Measurements from ENCODE around the gene KCNA10. TPM values are rescaled to one million over a fixed set of nuclear protein-coding genes. Genes with fewer than 3 reads are reported as not detected.

Gene KCNA10
- total RNA-seq, 1 experiment from 2014 or later = not detected

GRCh38 chr1:110515041-110515440 lies 3.9 kb downstream of the KCNA10 start:
- H4K20me1 ChIP-seq (ENCODE audit: low read length) = no peaks in the 10 kb centered on the region
- CTCF ChIA-PET = no interaction called here
- no TSS peak for BruUV-seq (replicated peaks)

GRCh38 chr1:110513511-110513910 lies 5.5 kb downstream of the KCNA10 start:
- POLR2A ChIA-PET (ENCODE audit: unreplicated experiment) = no interaction called here
- DNase-seq = peak; percentile 11

More at GRCh38 chr1:110515041-110515440, 3.9 kb downstream of the KCNA10 start:
- Histone ChIP-seq H3K79me2 (ENCODE audit: low read length) (no peaks in the 10 kb centered on the region), H3K27ac (ENCODE audit: low read length) (no peak overlapping the region), H3K9ac (ENCODE audit: low read length) (no peak overlapping the region), H3F3A (ENCODE audit: low read length, unreplicated experiment) (no peaks in the 10 kb centered on the region), H3K9me3 (ENCODE audit: low read length) (no peaks in the 10 kb centered on the region), H3K9me2 (replicated peaks; ENCODE audit: low read length) (no peaks in the 10 kb centered on the region), H3K4me2 (ENCODE audit: low read length) (no peak overlapping the region), H3K36me3 (ENCODE audit: low read depth, low read length) (no peaks in the 10 kb centered on the region), H3K27me3 (ENCODE audit: low read length) (peaks cover 32% of the 10 kb centered on the region), H3K4me1 (ENCODE audit: insufficient read depth, low read length) (no peaks in the 10 kb centered on the region), H2AFZ (ENCODE audit: low read length) (no peak overlapping the region), H3K4me3 (ENCODE audit: low read length) (no peak overlapping the region)
- no peak for TF ChIP-seq EZH2phosphoT487 (IDR thresholded peaks at IDR 0.05; ENCODE audit: borderline replicate concordance, low read length)
- TF ChIP-seq EZH2 (IDR thresholded peaks at IDR 0.05; ENCODE audit: low read length, unreplicated experiment) = no peak
- no peak for TF ChIP-seq CTCF (conservative IDR thresholded peaks at IDR 0.05; ENCODE audit: low read depth, low read length)
- ATAC-seq = no peak
- POLR2A ChIA-PET (ENCODE audit: unreplicated experiment) = no interaction called here
- DNase-seq = no peak
- intact Hi-C loops (cut with micrococcal nuclease) = no loop called here

More at GRCh38 chr1:110513511-110513910, 5.5 kb downstream of the KCNA10 start:
- BruUV-seq (replicated peaks) = no TSS peak
- ATAC-seq = peak; percentile 84
- Histone ChIP-seq H3K4me3 (ENCODE audit: low read length) (no peak overlapping the region), H3K9me3 (ENCODE audit: low read length) (no peaks in the 10 kb centered on the region), H3F3A (ENCODE audit: low read length, unreplicated experiment) (no peaks in the 10 kb centered on the region), H3K27ac (ENCODE audit: low read length) (no peak overlapping the region), H3K9me2 (replicated peaks; ENCODE audit: low read length) (no peaks in the 10 kb centered on the region), H3K4me1 (ENCODE audit: insufficient read depth, low read length) (no peaks in the 10 kb centered on the region), H4K20me1 (ENCODE audit: low read length) (no peaks in the 10 kb centered on the region), H3K36me3 (ENCODE audit: low read depth, low read length) (no peaks in the 10 kb centered on the region), H3K27me3 (ENCODE audit: low read length) (peaks cover 19% of the 10 kb centered on the region), H3K9ac (ENCODE audit: low read length) (no peak overlapping the region), H3K79me2 (ENCODE audit: low read length) (no peaks in the 10 kb centered on the region), H3K4me2 (ENCODE audit: low read length) (no peak overlapping the region), H2AFZ (ENCODE audit: low read length) (no peak overlapping the region)
- intact Hi-C loops (cut with micrococcal nuclease) = no loop called here
- CTCF ChIA-PET = no interaction called here
- TF ChIP-seq CTCF (conservative IDR thresholded peaks at IDR 0.05; ENCODE audit: low read depth, low read length) (no peak), EZH2phosphoT487 (IDR thresholded peaks at IDR 0.05; ENCODE audit: borderline replicate concordance, low read length) (no peak), EZH2 (IDR thresholded peaks at IDR 0.05; ENCODE audit: low read length, unreplicated experiment) (no peak)
